Jurkat, Clone E6-1 (cell line): ENCODE results near the gene LSM10.

Experiments used
- DNase-seq: peaks from one replicate; pipeline ENCODE4 v3.0.0-alpha.2; 2011; ENCODE audit warnings: low read depth, low spot score
- H3K4me3 ChIP-seq: 2 replicates; pipeline ENCODE4 v1.5.1; 2011; ENCODE audit warnings: mild to moderate bottlenecking, low read length, control low read depth, moderate library complexity

The LSM10 gene

GRCh38 chr1:36386265-36387140 is 11.2 kb downstream of the LSM10 start:
- DNase-seq = peak; percentile 84
- peak overlapping the region; percentile 73 for H3K4me3 ChIP-seq

DNA sequence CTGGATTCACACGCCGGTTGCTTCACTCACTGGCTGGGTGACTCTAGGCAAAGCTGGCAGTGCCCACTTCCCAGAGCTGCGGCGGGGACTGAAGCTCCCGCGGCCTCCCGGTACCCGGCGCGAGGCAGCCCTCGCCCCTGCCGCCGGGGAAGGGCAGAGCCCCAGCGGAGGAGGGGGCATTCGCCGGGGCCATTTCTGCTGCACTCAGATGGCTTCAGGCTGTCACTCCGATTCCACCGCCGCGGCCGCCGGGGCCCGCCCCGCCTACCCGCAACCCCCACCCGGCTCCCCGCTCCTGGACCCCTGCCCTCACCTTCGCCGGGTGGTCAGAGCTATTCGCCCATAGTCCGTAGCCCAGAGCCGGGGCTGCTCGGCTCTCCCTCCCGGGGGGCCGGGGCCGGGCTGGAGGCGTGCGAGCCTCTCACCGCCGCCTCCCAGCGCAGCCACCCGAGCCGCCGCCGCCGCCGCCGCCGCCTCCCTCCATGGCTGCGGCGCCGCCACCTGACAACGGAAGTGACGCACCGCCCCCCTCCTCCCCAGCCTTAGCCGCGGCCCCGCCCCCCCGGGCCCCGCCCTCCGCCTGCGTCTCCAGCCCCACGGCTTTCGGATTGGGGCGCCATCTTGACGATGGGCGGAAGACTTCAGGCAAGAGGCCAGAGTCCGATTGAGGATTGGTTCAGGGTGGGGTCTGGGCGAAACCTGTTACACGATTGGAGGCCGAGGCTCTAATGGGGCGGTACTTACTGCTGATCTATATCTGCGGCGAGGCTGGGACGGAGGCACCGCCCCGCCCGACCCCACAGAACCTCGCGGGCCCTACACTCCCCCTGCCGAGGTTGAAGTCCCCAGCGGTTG is 12.1 kb downstream of the LSM10 start, which contains the start of gene STK40:
TSS of gene STK40 (minus strand) at position 515 of the 855 bp plus-strand sequence. CDS start 24,592 bp downstream, outside the sequence.
- DNase-seq = peak; percentile 99
- peak within 1 kb of the TSS; percentile 91 for H3K4me3 ChIP-seq

DNA sequence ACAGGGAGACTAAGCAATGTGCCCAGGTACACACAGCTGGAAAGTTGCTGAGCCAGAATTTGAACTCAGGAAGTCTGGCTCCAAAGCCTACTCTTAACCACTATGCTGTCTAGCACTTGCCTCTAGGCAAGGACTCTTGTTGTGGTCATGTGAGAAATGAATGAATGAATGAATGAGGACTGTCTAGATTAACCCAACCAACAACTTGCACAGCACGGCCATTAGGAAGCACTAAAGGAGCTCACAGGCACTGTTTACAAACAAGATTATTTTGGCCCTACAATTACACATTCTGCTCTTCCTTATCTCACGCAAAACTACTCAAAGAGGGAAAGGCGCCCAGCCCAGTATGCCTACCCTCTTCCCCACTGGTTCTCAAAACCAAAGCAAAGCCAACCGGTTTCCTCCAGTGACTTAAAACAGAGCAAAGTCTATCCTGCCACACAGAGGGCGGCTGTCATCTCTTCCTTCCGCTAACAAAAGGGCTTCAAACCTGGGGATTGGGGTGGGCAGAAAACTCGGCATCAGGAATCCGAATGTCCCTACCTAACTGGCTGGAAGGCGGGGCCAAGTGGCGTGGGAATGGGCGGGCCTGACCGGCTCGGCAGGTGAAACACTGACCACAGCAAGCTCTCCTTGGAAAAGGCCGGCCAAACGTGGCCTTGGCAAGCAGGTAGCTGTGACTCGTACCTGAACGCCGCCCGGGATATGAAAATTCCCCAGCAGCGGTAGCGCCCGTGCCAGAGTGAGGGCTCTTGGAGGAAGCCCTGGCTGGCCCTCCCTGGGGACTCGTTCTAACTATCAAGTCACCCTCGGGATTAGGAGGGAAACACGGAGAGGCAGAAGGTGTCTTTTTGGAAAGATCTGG is 12.9 kb downstream of the LSM10 start:
- DNase-seq = peak; percentile 54

DNA sequence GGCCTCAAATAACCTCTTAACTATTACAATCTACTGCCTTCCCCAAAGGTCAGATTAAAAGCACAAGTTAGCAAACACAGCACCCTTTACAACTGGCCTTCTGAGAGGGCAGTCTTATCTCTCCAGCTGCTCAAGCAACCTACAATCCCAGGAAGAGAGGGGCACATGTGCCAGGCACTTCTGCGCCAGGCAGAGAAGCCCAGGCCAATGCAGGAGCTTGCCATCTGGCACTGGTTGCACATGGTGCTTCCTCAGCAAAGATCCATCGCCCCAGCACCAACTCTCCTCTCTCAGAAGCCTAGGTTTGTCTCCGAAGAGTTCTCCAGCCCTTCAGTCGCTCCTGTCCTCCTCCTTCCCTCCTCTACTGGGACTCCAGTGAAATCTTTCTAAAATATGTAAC is 14.5 kb downstream of the LSM10 start:
- no peak overlapping the region for H3K4me3 ChIP-seq

More for the DNA sequence above, 12.9 kb downstream of the LSM10 start:
- peak overlapping the region; percentile 91 for H3K4me3 ChIP-seq

DNA sequence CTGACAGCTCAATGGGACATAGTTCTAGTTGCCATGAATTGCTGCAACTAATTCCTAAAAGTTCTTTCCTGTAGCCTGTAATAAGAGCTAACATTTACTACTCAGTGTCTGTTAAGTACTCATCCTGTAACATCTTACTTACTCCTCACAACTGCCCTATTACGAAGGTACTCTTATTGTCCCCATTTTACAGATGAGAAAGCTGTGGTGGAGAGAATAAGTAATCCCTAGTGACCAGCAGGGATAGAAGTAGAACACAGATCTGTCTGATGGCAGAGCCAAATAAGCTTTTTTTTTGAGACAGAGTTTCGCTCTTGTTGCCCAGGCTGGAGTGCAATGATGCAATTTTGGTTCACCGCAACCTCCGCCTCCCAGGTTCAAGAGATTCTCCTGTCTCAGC is 15.0 kb downstream of the LSM10 start:
- no peak overlapping the region for H3K4me3 ChIP-seq
- no peak for DNase-seq

More for the DNA sequence above, 14.5 kb downstream of the LSM10 start:
- DNase-seq = no peak

DNA sequence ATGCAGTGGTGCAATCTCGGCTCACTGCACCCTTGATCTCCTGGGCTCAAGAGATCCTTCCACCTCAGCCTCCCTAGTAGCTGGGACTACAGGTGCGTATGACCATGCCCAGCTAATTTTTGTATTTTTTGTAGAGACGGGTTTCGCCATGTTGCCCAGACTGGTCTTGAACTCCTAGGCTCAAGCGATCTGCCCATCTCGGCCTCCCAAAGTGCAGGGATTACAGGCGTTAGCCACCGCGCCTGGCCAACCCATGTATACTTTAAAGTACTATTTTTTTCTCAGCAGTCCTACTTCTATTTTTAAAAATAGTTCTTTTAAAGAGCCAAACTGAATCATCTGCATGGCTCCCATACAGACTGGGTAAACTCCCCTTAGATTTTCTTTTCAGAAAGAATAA is 15.5 kb downstream of the LSM10 start:
- DNase-seq = no peak
- H3K4me3 ChIP-seq = no peak overlapping the region

GRCh38 chr1:36381405-36381804 is 16.3 kb downstream of the LSM10 start:
- no peak overlapping the region for H3K4me3 ChIP-seq
- no peak for DNase-seq

- DNase-seq = no peak
These were observed 16.9 kb downstream of the LSM10 start for GRCh38 chr1:36380782-36381181.

GRCh38 chr1:36380143-36380619 is 17.5 kb downstream of the LSM10 start:
- no peak for DNase-seq
- no peak overlapping the region for H3K4me3 ChIP-seq

More at GRCh38 chr1:36380782-36381181, 16.9 kb downstream of the LSM10 start:
- H3K4me3 ChIP-seq = no peak overlapping the region

- no peak overlapping the region for H3K4me3 ChIP-seq
- DNase-seq = no peak
These were observed 19.8 kb downstream of the LSM10 start for GRCh38 chr1:36377791-36378492.

GRCh38 chr1:36372617-36373016 is 25.1 kb downstream of the LSM10 start:
- H3K4me3 ChIP-seq = no peak overlapping the region
- DNase-seq = no peak

DNA sequence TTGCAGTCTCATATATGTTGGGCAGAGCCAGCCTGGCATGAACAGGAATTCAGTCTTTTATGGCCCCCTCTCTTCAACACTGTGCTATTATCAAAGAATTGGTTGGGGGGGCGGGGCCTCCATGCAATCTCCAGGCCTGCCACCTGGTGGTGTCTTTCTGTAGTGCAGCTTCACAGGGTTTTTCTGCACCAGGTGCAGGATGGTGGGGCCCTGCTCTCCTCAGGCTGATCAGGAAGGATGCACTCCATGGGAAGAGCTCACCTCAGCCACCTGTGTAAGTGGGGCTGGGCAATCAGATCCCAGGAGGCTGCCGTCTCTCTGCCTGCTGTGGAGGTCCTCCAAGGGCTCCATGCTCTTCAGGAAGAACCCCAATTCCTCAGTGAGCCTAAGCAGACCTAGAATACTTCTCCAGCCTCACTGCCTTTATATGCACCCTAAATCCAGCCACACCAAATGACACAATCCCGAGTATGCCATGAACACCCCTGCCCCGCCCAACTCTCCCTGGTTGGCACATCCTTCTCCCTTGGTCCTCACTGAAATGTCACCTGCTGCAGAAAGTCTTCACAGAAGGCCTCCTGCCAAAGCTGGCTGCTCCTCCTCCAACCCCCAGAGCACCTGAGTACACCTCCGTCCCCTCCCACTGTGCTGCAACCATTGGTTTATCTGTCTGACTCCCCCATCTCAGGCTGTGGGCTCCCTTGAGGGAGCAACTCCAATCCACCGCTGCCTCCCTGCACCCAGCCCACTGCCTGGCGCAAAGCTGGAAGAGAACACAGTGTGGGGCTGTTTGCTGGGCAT is 28.4 kb downstream of the LSM10 start:
- no peak overlapping the region for H3K4me3 ChIP-seq
- peak; percentile 69 for DNase-seq

GRCh38 chr1:36367798-36368197 is 29.9 kb downstream of the LSM10 start:
- no peak for DNase-seq

DNA sequence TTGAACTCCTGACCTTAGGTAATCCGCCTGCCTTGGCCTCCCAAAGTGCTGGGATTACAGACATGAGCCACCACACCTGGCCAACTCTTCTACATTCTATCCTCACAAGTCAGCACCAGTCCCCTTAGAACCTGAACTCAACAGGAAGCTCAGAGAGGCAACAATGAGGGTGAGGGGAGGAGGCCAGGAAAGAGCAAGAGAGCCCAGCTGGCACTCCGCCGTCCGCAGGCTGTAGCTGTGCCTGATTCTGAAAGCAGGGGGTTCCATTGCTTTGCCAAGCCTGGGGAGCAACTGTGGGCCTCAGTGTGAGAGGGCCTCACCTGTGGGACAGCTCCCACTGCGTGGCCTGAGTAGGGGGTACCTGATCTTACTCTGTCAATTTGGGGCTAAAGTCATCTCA is 30.6 kb downstream of the LSM10 start:
- no peak for DNase-seq
- no peak overlapping the region for H3K4me3 ChIP-seq

More at GRCh38 chr1:36367798-36368197, 29.9 kb downstream of the LSM10 start:
- H3K4me3 ChIP-seq = no peak overlapping the region

- peak overlapping the region; percentile 27 for H3K4me3 ChIP-seq
- DNase-seq = peak; percentile 91
These were observed 31.5 kb downstream of the LSM10 start for GRCh38 chr1:36366091-36366661.

- H3K4me3 ChIP-seq = no peak overlapping the region
- no peak for DNase-seq
These were observed 32.3 kb downstream of the LSM10 start for GRCh38 chr1:36365381-36365780.

DNA sequence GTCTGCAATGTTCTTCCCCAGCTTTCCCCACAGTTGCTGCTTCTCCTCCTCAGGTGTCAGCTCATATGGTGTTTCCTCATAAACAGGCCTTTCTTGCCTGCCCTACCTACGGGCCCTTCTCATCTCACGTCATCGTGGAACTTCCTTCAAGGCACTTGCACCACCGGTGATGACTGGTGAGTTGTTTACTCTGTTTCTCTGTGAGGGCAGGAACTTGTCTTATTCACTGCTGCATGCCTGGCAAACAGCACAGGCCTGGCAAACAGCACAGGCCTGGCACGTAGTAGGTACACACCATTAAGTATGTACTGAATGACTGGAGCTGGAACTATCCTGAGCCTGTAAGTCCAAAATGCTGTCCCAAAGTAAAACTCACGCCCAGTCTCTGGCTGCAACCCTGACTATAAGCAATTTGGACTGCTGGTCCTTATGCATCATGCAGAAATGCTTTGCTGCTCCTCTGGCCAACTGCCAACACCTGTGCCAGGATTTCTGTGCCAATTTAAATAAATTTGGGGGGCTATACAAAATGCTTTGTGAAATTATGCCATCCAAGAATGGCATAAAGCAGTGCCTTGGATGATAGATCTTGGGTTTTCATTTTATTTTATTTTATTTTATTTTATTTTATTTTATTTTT is 37.7 kb downstream of the LSM10 start:
- H3K4me3 ChIP-seq = no peak overlapping the region
- no peak for DNase-seq
